Stimulated activated CD4-positive, alpha-beta T cell treated with anti-CD3 and anti-CD28 coated beads, Interleukin-4, amount 100 ng/mL, for 4 hours (primary cell): ENCODE results near the gene HDLBP.
"Not testable (repeated sequence)": the region's sequence is repeated elsewhere in the genome, so short reads cannot be mapped to it uniquely, and the experiment has no call there.

ENCODE experiments used
- DNase-seq, 2 experiments: peaks; one replicate each; pipeline ENCODE4 v3.0.0-alpha.2; 2020

The HDLBP gene

GRCh38 chr2:241329669-241330615, 14.5 kb upstream of the HDLBP start:
- DNase-seq: no peak

GRCh38 chr2:241325257-241325656, 9.8 kb upstream of the HDLBP start:
- no peak for DNase-seq

DNA sequence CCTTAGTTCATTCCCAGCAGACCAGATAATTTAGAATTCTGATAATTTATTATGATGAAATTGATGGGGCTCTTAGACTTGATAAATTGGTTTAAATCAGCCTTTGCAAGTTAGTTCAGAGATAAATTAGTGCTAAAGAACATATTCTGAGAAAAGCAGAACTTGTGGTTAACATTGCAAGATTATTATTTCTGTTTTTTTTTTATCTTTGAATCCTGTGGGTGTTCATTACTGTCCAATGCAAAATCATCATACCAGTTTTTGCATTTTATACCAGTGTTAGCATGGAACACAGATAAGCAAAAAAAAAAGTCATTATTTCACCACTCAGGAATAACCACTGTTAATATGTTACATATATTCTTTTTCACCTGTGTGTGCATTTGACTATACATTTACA, 9.3 kb upstream of the HDLBP start:
- no peak for DNase-seq

GRCh38 chr2:241323778-241324177, 8.3 kb upstream of the HDLBP start:
- DNase-seq: no peak

- no peak for DNase-seq
These were observed 6.4 kb upstream of the HDLBP start for GRCh38 chr2:241321886-241322285.

GRCh38 chr2:241321033-241321432, 5.6 kb upstream of the HDLBP start:
- DNase-seq: no peak

DNA sequence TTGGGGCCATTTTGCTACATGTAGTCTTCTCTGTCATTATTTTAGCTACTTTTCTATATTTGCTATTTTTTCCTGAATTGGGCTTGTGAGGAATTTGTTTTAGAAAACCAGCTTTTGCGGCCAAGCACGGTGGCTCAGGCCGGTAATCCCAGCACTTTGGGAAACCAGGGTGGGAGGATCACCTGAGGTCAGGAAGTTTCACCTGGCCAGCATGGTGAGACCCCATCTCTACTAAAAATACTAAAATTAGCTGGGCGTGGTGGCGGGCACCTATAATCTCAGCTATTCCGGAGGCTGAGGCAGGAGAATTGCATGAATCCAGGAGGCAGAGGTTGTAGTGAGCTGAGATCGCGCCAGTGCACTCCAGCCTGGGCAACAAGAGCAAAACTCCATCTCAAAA, 4.9 kb upstream of the HDLBP start:
- DNase-seq: no peak

- DNase-seq: not testable (repeated sequence)
These were observed 3.4 kb upstream of the HDLBP start for GRCh38 chr2:241318830-241319229.

DNA sequence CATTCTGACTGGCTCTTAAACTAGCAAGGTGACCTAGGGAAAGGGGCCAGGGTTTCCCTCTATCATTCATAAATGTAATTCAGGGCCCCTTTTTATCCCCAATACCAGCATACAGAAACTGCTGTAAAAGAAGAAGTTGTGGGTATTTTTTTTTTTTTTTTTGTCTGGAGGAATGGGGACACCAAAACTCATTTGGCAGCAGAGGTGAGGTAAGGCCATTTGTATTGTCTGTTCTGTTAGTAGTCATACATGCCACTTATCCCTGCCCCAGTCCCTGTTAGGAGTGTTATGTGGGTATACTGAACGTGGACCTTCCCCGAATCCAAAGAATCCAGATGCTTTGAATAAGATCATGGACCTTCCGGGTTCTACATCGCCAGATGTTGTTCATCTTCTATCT, 1.9 kb upstream of the HDLBP start:
- no peak for DNase-seq

DNA sequence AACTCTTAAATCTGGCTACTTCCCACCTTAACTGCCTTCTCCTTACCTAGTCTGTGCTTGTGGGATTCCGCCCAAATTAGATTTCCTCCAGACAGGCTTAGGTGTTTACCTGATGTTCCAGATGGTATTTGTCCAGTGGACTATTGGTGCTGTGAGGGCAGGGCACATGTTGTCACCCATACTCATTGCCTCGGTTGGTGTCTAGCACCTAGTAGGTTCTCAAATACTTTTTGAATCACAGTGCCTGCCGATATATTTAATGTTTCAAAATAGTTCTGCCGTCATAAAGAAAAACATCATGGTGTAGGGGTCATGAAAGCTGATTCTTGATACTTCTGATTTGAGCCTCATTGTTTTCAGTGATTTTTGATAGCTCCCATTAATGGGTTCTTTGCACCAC, 1.4 kb upstream of the HDLBP start:
- no peak for DNase-seq

GRCh38 chr2:241315879-241316631, 583 bp upstream of the HDLBP start, which contains the start of gene SEPTIN2:
Gene SEPTIN2 (plus strand): TSS chr2:241315925. CDS start chr2:241324233, 8,308 bp downstream.
- peak in 1 of 2 experiments; percentile 72 for DNase-seq

- no peak for DNase-seq
These were observed 1.0 kb downstream of the HDLBP start for GRCh38 chr2:241314226-241315092.

GRCh38 chr2:241313543-241314095, 1.9 kb downstream of the HDLBP start:
- DNase-seq: no peak

DNA sequence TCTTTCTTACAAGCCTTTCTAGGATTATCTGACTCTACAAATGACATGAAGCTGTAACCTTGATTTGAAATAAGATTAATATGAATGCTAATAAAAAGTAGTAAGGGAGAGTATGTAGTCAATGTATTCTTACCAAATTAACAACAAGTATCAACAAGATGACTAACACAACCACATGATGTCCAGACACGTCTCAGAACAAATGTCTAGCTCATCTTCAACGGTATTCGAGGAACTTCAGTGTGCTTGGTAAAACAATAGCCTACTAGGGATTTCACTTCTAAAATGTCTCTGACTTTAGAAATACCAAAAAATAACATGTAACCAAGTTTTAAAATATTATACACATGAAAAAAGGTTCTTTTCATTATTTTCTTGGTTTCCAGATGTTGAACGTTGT, 3.4 kb downstream of the HDLBP start:
- no peak for DNase-seq

- no peak for DNase-seq
These were observed 4.4 kb downstream of the HDLBP start for GRCh38 chr2:241310917-241311566.

DNA sequence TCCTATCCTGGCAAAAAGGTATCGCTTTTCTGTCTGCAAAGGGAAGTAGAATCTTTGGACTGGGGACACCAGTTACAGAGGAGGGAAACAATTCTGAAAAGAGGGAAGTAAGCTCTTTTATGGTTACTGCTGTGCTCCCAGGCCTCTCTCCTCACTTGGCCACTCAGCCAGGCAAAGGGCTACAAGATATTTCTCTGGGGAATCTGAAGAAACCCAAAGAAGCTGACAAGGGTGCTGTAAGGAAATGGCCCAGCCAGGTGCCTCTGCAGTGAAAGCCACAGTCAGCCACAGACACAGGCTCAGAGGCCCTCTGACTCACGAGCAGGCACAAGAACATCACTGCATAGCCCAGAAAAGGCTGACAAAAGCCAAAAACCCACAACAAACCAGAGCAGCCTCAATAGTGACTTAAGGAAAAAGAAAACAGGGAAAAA, 5.8 kb downstream of the HDLBP start:
- peak; percentile 49 to 71 for DNase-seq

DNA sequence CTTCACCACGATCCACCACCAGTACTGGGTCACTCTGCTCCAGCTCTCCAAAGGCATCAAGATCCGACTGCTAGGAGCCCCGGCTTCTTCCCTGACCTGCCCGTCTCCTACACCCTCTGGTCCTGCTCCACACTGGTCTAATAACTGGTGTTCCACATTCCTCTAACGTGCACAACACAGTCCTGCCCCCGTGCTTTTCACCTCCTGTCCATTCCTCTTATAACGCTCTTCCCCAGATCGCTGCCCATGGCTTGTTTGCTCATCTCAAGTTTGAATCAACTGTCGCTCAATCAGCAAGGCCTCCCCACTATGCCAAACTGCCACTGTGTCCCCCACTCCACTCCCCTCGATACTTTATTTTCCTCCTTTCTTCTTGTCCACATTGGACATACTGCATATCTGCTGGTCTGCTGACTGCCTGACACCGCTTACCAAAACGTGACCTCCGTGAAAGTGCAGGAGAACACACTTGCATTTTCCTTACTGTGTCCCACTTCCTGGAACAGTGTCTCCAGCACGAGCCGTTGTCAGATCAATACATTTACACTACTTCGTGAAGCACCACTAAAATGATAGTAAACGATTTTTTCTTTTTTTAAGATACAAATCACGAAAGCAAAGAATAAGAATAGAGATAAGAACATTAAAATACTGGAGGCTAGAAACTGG, 6.5 kb downstream of the HDLBP start:
- no peak for DNase-seq

GRCh38 chr2:241308267-241308666, 7.2 kb downstream of the HDLBP start:
- DNase-seq: no peak

GRCh38 chr2:241307055-241307454, 8.4 kb downstream of the HDLBP start:
- DNase-seq: no peak

DNA sequence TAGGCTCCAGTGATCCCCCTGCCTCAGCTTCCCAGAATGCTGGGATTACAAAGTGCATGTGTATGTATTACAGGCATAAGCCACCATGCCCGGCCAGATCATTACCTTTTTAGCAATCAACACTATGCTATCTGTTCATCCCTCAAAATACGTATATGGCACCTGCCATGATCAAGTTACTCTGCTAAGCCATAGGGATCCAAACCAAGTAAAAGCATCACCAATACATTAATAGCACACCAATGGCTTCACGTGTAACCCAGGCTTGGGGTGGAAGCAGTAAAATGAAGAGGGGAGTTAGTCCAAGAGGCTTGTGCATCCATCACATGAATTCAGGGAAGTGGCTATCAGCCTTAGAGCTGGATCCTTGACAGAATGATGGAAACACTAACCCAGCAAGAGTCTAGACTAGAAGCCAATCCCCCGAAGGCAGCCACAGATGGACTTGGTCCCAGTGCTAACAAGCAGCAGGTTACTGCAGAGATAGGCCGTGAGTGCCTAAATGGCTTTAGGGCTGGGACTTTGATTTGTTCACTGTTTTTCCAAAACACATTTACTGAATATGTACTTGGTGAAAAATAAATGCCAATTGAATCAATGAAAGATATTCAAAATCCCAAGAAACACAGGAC, 11.3 kb downstream of the HDLBP start:
- no peak for DNase-seq
